Midbrain (tissue), 1 donor: ENCODE results near the gene NLRP7.
"Not testable (repeated sequence)": the region's sequence is repeated elsewhere in the genome, so short reads cannot be mapped to it uniquely, and the experiment has no call there.

Experiments used
- DNase-seq: peaks from one replicate; lab custom pipeline; 2025; lab: John Stamatoyannopoulos, UW

Gene NLRP7

DNA sequence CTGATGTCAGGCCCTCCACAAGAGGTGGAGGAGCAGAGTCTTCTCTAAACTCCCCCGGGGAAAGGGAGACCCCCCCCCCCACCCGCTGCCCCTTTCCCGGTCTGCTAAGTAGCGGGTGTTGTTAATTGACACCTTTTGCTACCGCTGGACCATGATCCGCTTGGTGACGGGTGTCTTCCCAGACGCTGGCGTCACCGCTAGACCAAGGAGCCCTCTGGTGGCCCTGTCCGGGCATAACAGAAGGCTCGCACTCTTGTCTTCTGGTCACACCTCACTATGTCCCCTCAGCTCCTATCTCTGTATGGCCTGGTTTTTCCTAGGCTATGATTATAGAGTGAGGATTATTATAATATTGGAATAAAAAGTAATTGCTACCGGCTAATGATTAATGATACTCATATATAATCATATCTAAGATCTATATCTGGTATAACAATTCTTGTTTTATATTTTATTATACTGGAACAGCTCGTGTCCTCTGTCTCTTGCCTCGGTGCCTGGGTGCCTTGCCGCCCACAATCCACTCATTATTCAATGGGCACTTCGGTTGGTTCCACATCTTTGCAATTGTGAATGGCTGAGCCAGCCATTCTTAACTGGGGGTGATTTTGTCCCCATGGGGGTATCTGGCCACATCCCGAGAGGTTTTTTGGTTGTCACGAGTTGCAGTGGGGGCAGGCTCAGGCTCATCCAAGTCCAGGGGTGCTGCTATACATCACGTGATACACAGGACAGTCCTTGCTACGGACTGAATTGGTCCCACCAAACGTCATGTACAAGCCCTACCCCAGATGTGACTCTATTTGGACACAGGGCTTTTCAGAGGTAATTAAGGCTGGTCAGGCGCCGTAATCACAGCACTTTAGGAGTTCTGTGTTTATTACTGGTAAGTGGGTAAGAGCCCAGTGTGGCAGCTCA is 27.4 kb downstream of the NLRP7 start:
- not testable (repeated sequence) for DNase-seq

DNA sequence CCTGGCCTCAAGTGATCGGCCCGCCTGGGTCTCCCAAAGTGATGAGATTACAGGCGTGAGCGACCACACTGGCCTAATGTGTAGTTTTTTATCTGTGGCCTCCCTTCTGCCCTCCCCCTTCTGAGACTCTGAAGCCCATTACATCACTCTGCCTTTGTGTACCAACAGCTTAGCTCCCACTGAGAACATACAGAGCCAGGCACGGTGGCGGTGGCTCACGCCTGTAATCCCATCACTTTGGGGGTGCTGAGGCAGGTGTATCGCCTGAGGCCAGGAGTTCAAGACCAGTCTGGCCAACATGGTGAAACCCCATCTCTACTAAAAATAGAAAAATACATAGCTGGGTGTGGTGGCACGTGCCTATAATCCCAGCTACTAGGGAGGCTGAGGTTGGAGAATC is 28.8 kb downstream of the NLRP7 start:
- no peak for DNase-seq

DNA sequence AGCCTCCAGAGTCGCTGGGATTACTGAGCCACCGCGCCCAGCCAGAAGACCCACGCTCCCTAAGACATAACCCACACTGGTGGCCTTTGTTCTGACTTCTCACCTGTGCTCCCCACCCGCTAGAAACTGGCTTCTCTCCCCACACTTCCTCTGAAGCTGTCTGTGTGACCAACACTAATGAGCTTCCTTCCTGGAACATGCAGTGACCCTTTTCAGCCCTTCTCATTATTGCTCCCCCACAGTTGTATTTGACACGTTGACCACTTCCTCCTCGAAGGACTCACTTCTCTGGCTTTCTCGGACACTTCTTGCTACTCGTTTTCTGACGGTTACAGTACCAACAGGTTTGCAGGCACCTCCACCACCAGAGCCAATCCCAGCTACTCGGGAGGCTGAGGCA is 30.5 kb downstream of the NLRP7 start:
- no peak for DNase-seq

DNA sequence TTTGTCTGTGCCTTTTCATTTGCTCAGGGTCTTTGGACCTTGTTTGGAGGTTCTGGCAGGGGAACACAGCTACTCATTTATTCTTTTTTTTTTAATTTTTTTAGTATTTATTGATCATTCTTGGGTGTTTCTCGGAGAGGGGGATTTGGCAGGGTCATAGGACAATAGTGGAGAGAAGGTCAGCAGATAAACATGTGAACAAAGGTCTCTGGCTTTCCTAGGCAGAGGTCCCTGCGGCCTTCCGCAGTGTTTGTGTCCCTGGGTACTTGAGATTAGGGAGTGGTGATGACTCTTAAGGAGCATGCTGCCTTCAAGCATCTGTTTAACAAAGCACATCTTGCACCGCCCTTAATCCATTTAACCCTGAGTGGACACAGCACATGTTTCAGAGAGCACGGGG is 39.4 kb downstream of the NLRP7 start:
- not testable (repeated sequence) for DNase-seq

GRCh38 chr19:54906819-54907218 is 40.5 kb downstream of the NLRP7 start:
- no peak for DNase-seq

GRCh38 chr19:54905803-54906511 is 41.4 kb downstream of the NLRP7 start, which contains the start of gene NCR1:
NCR1 (plus strand) TSS chr19:54906148; CDS start chr19:54906188, 40 bp downstream.
- no peak for DNase-seq

- DNase-seq, result no peak
These were observed 41.9 kb downstream of the NLRP7 start for GRCh38 chr19:54905421-54905802.

DNA sequence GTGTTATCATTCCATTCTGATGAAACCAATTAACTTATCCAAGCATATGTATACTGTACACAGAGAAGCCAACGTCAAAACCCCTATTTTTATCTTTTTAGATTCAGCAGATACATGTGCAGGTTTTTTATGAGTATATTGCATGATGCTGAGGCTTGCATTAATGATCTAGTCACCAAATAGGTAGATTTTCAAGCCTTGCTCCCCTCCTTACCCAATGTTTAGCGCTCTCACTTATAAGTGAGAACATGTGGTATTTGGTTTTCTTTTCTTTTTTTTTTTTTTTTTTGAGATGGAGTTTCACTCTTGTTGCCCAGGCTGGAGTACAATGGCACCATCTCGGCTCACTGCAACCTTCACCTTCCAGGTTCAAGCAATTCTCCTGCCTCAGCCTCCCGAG is 43.1 kb downstream of the NLRP7 start:
- DNase-seq, result not testable (repeated sequence)

DNA sequence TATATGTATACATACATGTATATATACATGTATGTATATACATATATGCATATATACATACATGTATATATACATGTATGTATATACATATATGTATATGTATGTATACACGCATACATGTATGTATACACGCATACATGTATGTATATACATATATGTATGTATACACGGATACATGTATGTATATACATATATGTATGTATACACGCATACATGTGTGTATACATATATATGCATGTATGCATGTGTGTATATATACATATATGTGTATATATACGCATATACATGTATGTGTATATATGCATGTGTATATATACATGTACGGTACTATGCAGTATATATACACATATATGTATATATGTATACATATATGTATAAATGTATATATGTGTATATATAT is 44.0 kb downstream of the NLRP7 start:
- no peak for DNase-seq

DNA sequence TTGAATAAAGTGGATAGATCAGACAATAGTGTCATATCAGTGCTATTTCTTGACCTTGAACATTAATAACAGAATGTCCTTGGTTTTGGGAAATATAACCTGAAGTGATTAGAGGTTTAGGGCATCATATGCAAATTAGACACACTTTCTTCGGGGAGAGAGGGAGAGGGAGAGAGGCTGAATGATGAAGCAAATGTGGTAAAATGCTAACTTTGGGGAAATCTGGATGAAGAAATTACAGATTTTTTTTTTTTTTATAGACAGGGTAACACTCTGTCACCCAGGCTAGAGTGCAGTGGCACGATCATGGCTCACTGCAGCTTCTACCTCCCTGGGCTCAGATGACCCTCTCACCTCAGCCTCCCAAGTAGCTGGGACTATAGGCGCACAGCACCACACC is 45.3 kb downstream of the NLRP7 start:
- no peak for DNase-seq

DNA sequence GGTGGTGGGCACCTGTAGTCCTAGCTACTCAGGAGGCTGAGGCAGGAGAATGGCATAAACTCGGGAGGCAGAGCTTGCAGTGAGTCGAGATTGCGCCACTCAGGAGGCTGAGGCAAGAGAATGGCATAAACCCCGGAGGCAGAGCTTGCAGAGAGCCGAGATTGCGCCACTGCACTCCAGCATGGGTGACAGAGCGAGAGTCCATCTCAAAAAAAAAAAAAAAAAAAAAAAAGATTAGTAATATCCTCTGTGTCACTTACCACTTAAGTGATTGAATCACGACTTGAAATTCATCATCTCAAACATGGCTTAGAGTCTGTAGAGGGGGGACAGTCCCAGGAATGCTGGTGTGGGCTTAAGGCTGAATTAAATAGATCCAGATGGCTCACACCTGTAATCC is 46.2 kb downstream of the NLRP7 start:
- DNase-seq, result not testable (repeated sequence)

DNA sequence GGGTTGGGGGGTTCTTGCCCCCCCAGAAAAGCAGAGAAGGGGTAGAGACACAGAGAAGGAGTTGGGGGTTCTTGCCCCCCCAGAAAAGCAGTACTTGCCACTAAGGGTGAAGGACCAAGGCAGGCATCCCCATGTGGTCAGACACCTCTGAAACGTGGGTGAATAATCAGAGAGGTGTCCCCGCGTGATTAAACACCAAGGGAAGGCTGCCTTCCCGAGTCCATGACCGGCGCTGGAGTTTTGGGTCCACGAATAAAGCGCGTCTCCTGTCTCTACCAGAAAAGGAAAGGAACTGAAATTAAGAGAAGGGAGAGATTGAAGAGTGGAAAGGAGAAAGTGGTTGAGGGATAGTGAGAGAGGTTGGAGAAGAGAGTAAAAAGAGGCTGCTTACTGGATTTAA is 47.7 kb downstream of the NLRP7 start:
- not testable (repeated sequence) for DNase-seq

DNA sequence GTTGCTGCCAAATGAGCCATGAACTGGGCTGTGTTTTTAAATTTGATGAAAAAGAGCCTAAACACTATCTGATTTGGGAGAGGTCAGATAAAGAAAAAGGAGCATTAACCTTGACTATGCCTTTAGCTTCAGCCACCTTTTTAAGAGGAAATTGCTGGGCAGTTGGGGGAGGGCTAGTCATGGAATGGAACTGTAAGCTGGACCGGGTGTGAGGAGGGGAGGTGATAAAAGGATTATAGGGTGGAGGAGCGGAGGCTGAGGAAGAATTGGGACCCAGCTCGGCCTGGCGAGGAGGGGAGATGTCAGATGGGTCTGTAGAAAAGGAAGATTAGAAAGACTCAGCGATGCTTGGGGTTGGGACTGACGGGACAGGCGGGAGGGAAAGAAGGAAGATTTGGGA is 48.6 kb downstream of the NLRP7 start:
- DNase-seq, result not testable (repeated sequence)

- DNase-seq, result no peak
These were observed 51.3 kb downstream of the NLRP7 start for GRCh38 chr19:54896036-54896435.

DNA sequence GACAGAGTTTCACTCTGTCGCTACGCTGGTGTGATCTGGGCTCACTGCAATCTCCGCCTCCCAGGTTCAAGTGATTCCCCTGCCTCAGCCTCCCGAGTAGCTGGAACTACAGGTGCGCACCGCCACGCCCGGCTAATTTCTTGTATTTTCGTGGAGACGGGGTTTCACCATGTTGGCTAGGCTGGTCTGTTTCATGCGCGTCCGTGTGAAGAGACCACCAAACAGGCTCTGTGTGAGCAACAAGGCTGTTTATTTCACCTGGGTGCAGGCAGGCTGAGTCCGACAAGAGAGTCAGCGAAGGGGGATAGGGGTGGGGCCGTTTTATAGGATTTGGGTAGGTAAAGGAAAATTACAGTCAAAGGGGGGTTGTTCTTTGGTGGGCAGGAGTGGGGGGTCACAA is 53.2 kb downstream of the NLRP7 start:
- DNase-seq, result not testable (repeated sequence)

DNA sequence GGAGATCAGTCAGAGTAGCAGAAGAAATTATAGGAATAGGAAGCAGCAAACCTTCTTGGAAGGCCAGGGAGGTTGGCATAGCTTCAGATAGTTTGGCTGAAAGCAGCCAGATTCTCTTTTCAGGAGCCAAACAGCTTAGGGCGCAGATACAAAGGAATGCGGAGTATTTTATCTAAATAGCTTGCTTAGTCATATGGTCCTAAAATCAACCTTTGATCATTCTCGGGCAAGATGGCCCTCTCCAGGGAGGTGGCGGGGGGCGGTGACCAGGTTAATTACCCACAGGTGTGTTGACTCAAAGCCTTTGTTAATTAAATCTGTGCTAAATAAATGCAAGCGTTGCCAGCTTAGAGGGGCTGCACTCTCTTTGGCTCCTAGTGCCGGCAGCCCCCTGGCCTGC is 53.9 kb downstream of the NLRP7 start:
- no peak for DNase-seq

DNA sequence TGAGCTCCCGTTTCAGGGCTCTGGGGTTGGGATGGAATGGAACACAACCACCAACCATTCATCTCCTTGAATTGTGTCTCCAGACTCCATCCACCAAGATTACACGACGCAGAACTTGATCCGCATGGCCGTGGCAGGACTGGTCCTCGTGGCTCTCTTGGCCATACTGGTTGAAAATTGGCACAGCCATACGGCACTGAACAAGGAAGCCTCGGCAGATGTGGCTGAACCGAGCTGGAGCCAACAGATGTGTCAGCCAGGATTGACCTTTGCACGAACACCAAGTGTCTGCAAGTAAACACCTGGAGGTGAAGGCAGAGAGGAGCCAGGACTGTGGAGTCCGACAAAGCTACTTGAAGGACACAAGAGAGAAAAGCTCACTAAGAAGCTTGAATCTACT is 57.8 kb downstream of the NLRP7 start:
- no peak for DNase-seq

DNA sequence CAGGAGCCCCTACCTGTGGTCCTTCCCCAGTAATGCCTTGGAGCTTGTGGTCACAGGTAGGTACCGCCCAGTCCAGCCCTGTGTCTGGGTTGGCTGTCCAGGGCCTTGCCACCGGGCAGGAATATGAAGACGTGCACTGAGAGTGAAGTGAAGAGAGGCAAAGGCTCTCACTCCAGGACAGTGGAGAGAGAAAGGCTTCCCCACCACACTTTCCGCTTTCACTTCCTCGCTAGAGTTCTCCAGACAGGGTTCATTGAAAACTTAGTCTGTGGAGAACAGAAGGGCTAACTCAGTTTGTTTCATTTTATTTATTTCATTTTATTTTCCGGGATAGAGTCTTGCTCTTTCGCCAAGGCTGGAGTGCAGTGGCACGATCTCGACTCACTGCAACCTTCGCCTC is 59.1 kb downstream of the NLRP7 start:
- DNase-seq, result no peak

- no peak for DNase-seq
These were observed 64.1 kb downstream of the NLRP7 start for GRCh38 chr19:54883228-54883627.

GRCh38 chr19:54882758-54883157 is 64.6 kb downstream of the NLRP7 start:
- no peak for DNase-seq

GRCh38 chr19:54881884-54882283 is 65.4 kb downstream of the NLRP7 start:
- DNase-seq, result no peak

DNA sequence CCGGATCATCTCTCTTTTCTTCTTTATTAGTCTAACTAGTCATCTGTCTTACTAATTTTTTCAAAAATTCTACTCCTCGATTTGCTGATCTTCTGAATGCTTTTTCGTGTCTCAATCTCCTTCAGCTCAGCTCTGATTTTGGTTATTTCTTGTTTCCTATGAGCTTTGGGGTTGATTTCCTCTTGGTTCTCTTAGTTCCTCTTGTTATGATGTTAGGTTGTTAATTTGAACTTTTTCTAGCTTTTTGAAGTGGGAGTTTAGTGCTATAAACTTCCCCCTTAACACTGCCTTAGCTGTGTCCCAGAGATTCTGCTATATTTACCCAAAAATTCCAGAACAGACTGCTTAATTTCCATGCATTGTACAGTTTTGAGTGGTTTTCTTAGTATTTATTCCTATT is 69.9 kb downstream of the NLRP7 start:
- no peak for DNase-seq

DNA sequence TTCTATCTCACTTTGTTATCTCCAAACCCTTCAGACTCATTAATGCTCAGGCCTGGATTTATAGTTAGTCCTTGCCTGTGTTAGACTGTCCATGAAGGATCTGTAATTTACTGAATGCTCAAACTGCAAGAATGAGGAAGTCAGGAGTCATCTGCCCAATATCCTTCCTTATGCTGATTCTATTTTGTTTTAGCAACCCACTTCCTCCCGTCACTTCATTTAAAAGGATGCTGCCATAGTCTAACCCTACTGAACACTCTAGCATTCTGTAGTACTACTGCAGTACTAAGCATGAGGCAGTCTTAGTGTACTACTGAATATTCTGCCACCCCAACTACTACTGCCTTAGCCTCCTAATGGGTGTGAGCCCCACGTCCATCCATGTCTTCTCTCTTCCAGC is 71.8 kb downstream of the NLRP7 start:
- DNase-seq, result peak; percentile 9
